ENCODE results near the gene RPRD1B.

The RPRD1B gene

GRCh38 chr20:38134427-38135270, 101.1 kb downstream of the RPRD1B start:
- DNase-seq (ENCODE audit: low read depth in 1 of 2, low spot score in 1 of 2), result no peak

GRCh38 chr20:38135271-38135650, 101.7 kb downstream of the RPRD1B start:
- no peak for DNase-seq (ENCODE audit: low read depth in 1 of 2, low spot score in 1 of 2)

- no peak for DNase-seq (ENCODE audit: low read depth in 1 of 2, low spot score in 1 of 2)
Observed at GRCh38 chr20:38135651-38136420, 102.3 kb downstream of the RPRD1B start.

- no peak for DNase-seq (ENCODE audit: low read depth in 1 of 2, low spot score in 1 of 2)
Observed at GRCh38 chr20:38136421-38137245, 103.1 kb downstream of the RPRD1B start.

GRCh38 chr20:38137441-38138037, 104.0 kb downstream of the RPRD1B start:
- no peak for DNase-seq (ENCODE audit: low read depth in 1 of 2, low spot score in 1 of 2)

- DNase-seq (ENCODE audit: low read depth in 1 of 2, low spot score in 1 of 2), result no peak
Observed at GRCh38 chr20:38138086-38138778, 104.7 kb downstream of the RPRD1B start.

- no peak for DNase-seq (ENCODE audit: low read depth in 1 of 2, low spot score in 1 of 2)
Observed at GRCh38 chr20:38139156-38139912, 105.8 kb downstream of the RPRD1B start.

GRCh38 chr20:38139977-38140753, 106.6 kb downstream of the RPRD1B start:
- DNase-seq (ENCODE audit: low read depth in 1 of 2, low spot score in 1 of 2), result no peak

GRCh38 chr20:38141204-38141888, 107.8 kb downstream of the RPRD1B start:
- no peak for DNase-seq (ENCODE audit: low read depth in 1 of 2, low spot score in 1 of 2)

Data from stimulated activated CD4-positive, alpha-beta T cell treated with anti-CD3 and anti-CD28 coated beads, Interleukin-15, amount 100 ng/mL, for 1 hour (primary cell).